Ovary (tissue), 3 donors: ENCODE measurements around the gene LRGUK.

Experiments used
- EP300 ChIP-seq: sonication (generic); formaldehyde crosslinking; IDR thresholded peaks from one replicate; pipeline ENCODE4 v1.6.1; 2017; ENCODE audit warnings: antibody characterized with exemption
- POLR2A ChIP-seq: fragments of 450-650 bp; IDR thresholded peaks from one replicate; pipeline ENCODE4 v1.6.1; 2017; ENCODE audit warnings: antibody characterized with exemption, mild to moderate bottlenecking, moderate library complexity
- TF ChIP-seq, protein P1 (sequence below), 3 donors: fragments of 450-650 bp in 2 of 3; fragments of 200-600 bp in 1 of 3; IDR thresholded peaks; one replicate each; pipeline versions ENCODE4 v1.5.1 to v1.8.0; 2016 to 2022; ENCODE audit warnings: antibody characterized with exemption in 3 of 3, mild to moderate bottlenecking in 1 of 3
- donor health status: DM: no; HTN: no; CAD: no.

DNA sequence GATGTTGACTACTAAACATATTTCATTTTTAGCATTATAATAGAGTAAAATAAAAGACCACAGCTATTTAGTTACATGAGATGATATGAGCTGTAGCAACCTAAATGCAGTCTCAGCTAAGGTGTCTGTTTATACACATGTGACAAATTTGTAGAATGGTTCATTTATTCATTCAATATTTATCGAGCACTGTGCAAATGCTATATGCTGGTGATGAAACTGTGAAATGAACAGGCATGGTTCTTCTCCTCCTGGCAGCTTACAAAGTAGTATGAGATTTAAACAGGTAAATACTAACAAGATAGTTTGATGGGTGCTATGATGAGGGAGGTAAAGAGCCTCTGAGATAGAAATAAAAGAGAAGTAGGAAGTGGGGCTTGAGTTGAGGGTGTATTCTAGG is 60.8 kb downstream of the LRGUK start:
- TF ChIP-seq, protein P1, sequence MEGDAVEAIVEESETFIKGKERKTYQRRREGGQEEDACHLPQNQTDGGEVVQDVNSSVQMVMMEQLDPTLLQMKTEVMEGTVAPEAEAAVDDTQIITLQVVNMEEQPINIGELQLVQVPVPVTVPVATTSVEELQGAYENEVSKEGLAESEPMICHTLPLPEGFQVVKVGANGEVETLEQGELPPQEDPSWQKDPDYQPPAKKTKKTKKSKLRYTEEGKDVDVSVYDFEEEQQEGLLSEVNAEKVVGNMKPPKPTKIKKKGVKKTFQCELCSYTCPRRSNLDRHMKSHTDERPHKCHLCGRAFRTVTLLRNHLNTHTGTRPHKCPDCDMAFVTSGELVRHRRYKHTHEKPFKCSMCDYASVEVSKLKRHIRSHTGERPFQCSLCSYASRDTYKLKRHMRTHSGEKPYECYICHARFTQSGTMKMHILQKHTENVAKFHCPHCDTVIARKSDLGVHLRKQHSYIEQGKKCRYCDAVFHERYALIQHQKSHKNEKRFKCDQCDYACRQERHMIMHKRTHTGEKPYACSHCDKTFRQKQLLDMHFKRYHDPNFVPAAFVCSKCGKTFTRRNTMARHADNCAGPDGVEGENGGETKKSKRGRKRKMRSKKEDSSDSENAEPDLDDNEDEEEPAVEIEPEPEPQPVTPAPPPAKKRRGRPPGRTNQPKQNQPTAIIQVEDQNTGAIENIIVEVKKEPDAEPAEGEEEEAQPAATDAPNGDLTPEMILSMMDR (IDR thresholded peaks at IDR 0.05): no peak
- TF ChIP-seq POLR2A (no peak), EP300 (no peak)
